ENCODE measurements around the gene DCC.

The DCC gene

GRCh38 chr18:52431683-52432082 lies 91.7 kb downstream of the DCC start:
- DNase-seq: no peak

DNA sequence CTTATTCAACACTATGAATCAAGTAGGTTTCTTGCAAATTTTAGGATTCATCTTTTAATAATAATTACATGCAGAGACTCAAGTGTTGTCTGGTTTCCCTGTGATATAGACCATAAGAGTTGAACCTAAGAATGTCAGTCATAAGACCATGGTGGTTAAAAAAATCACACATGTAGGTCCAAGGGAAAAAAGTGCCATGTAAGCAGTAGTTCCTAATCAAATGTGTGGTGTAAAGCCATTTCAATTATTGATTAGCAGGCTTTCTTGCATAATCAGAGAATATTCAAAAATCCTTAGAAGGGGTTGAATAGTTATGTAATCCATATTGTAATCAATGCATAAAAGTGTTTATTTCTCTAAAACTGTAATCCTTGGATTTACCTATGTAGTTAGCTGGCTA lies 93.8 kb downstream of the DCC start:
- DNase-seq: no peak

GRCh38 chr18:52435301-52435700 lies 95.3 kb downstream of the DCC start:
- no peak for DNase-seq

DNA sequence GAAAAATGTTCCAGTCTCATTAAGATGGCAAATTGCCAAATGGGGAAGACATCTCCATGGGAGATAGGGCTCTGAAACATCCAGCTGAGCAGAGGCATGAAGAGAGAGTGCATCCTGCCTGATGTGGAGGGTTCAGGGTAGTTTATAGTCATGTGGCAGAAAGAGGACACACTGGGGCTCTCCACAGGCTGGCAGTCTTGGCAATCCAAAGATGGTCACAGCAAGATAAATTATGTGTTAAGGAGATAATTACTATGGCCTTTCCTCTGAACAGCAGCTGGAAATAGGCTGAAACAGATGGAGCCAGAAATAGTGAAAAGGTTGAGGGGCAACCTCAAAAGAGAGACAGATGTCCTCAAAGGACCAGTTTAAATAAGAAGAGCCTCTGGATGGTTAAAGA lies 97.2 kb downstream of the DCC start:
- DNase-seq: no peak

DNA sequence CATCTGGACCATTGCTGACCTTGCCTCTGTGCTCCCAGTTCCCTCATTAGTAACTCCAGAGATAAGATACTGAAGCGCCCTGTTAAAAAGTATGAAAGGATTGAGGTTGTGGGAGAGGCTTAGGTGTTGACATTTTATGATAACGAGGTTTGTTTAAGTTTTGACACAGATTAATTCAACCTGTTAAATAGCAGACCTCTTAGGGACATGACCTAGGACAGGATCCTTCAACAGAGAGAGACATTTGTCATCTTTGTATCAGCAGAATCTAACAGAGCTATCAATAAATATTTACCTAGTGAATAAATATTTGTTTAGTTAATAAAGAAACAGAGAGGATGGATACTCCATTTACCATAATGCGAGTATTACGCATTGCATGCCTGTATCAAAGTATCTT lies 99.5 kb downstream of the DCC start:
- no peak for DNase-seq

- DNase-seq: no peak
Measured at GRCh38 chr18:52441794-52442193, 101.8 kb downstream of the DCC start.

- no peak for DNase-seq
Measured at GRCh38 chr18:52442686-52443085, 102.7 kb downstream of the DCC start.

- no peak for DNase-seq
Measured at GRCh38 chr18:52451256-52451655, 111.3 kb downstream of the DCC start.

DNA sequence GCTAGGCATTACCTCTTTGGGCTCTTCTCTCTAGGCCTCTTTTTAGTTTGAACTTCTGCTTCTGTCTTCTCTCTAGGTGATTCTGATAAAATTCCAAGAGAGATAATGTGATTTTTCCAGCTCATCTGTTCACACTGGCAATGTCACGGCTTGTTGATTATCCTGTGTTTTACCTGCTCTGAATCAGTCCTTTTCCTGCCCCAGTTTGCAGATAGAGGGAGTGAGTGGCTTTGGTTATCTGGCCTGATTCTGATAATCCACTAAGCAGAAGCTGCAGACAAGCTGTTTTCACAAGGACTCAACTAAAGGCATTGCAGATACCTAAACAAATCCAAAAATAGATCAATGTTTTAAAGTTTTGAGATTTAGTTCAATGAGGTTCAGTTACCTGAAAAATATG lies 111.9 kb downstream of the DCC start:
- DNase-seq: no peak

DNA sequence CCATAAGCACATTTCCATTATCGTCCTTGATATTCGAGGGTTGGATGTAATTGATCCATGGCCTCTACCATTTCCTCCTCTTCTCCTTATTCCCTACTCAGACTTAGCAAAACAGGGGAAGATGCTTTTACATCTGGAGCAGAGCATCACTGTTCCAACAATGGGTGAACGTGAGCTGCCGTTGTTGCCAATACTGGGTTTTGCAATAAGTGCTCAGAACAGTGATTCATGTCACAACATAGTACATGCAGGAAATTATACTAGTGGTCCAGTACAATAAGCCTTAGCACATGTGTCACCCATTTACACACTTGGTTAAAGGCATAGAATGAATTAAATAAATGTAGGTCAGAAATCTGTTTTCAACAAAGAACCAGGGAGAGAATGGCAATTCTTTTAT lies 112.4 kb downstream of the DCC start:
- DNase-seq: no peak

DNA sequence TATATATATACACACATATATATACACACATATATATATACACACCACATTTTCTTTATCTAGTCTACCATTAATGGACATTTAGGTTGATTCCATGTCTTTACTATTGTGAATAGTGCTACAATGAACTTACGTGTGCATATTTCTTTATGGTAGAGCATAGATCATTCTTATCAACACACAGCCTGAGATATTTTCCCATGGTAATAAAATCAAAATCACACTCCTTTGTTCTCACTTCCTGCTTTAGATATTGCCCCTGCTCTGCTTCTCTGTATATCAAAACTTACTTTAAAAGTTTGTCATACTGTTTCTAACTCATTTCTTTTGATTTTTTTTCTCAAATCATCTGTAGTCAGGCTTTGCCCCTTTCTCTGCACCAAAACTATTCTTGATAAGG lies 119.9 kb downstream of the DCC start:
- DNase-seq: no peak

- no peak for DNase-seq
Measured at GRCh38 chr18:52462853-52463252, 122.9 kb downstream of the DCC start.

GRCh38 chr18:52465391-52465790 lies 125.4 kb downstream of the DCC start:
- DNase-seq: no peak

GRCh38 chr18:52468496-52468895 lies 128.5 kb downstream of the DCC start:
- no peak for DNase-seq

DNA sequence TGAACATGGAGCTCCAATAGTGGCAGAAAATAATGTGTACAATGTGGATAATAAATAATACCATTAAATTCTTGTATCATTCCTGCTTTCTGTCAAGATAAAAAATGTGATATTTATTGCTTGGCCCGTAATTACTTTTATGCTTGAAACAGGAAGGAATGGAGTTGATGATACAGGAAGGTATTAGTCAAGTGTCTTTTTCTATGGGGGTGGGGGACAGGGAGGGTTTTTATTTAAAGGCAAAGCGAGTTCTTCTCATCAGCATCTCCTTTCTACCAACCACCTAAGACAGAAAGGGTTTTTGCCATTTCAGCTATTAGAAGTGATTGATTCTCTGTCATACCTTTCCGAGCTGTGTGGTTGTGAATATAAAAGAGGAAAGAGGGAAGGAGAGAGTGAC lies 135.3 kb downstream of the DCC start:
- DNase-seq: no peak

DNA sequence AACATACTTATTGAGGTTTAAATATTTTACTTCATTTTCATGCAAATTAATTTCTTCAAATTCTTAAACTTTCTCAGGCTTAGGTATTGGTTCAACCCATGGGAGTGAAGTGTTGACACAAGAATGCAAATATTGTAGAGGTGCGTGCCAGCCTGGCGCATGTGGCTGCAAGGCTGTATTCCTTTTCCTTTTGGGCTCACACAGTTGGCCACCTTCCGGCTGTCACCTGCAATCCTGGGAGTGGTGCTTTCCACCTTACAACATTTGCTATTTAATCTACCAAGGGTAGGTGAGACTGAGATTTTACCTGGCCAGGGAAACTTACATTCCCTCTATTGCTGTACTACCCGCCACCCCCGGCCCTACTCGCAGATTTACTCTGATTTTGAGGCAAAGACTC lies 141.1 kb downstream of the DCC start:
- DNase-seq: no peak

- DNase-seq: no peak
Measured at GRCh38 chr18:52484977-52485376, 145.0 kb downstream of the DCC start.

DNA sequence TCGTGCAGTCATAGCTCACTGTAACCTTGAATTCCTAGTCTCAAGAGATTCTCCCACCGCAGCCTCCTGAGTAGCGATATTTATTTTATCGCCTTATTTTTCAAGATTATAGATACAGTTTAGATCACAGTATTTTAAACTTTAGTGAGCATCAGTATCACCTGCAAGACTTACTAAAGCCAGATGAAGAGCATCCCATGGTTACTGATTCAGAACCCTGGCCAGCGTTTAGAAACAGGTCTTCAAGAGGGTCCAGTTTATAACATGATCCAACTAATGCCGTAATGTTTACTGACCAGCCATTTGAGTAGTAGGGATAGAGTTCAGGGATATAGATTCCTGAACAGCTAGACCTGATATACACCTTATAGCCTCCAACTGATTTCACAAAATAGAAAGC lies 146.1 kb downstream of the DCC start:
- no peak for DNase-seq

- DNase-seq: no peak
Measured at GRCh38 chr18:52489396-52490306, 149.7 kb downstream of the DCC start.

- DNase-seq: no peak
Measured at GRCh38 chr18:52496426-52496825, 156.4 kb downstream of the DCC start.

- DNase-seq: no peak
Measured at GRCh38 chr18:52499016-52499415, 159.0 kb downstream of the DCC start.

GRCh38 chr18:52499644-52500043 lies 159.6 kb downstream of the DCC start:
- DNase-seq: peak; percentile 51

DNA sequence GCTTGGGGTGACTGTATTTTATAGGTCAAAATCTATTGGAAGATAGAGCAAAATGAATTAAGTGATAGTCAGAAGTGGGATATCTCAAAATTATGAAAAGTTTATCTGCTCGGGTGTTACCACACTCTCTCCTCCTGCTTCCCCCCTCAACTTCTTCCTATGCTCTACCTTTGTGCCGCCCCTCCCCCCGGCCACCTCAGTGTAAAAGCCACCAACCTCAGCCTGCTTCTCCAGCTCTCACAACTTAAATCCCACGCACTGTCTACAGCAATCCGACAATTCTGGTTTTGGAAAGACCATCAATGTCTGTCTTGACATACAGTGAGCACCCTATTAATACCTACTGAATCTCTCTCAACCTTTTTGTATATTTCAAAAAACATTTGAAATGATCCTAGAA lies 164.6 kb downstream of the DCC start:
- no peak for DNase-seq

- no peak for DNase-seq
Measured at GRCh38 chr18:52510139-52510538, 170.1 kb downstream of the DCC start.

- no peak for DNase-seq
Measured at GRCh38 chr18:52518086-52518485, 178.1 kb downstream of the DCC start.

Data from NCI-H2029 treated with DMSO at 0.1 percent for 48 hours (cell line).